Ammon's horn (tissue), 1 donor: ENCODE data around the gene LSM7.

Experiments used
- DNase-seq: peaks from one replicate; pipeline ENCODE4 v3.0.0-alpha.2; 2016; ENCODE audit warnings: low spot score

LSM7 gene

GRCh38 chr19:2338055-2338615 lies 9.7 kb upstream of the LSM7 start:
- DNase-seq: no peak

- peak; percentile 76 for DNase-seq
These were observed 8.9 kb upstream of the LSM7 start for GRCh38 chr19:2337329-2337707.

- DNase-seq: no peak
These were observed 8.3 kb upstream of the LSM7 start for GRCh38 chr19:2336528-2337328.

GRCh38 chr19:2335848-2336247 lies 7.5 kb upstream of the LSM7 start:
- DNase-seq: no peak

GRCh38 chr19:2334986-2335846 lies 6.8 kb upstream of the LSM7 start:
- DNase-seq: no peak

- DNase-seq: no peak
These were observed 6.0 kb upstream of the LSM7 start for GRCh38 chr19:2334426-2334825.

GRCh38 chr19:2333807-2334211 lies 5.4 kb upstream of the LSM7 start:
- DNase-seq: no peak

GRCh38 chr19:2333027-2333806 lies 4.8 kb upstream of the LSM7 start:
- DNase-seq: no peak

- no peak for DNase-seq
These were observed 4.1 kb upstream of the LSM7 start for GRCh38 chr19:2332341-2333026.

- peak; percentile 71 for DNase-seq
These were observed 3.3 kb upstream of the LSM7 start for GRCh38 chr19:2331601-2332246.

- DNase-seq: no peak
These were observed 2.4 kb upstream of the LSM7 start for GRCh38 chr19:2330632-2331284.

GRCh38 chr19:2330255-2330631 lies 1.9 kb upstream of the LSM7 start:
- no peak for DNase-seq

GRCh38 chr19:2329501-2329916 lies 1.1 kb upstream of the LSM7 start:
- no peak for DNase-seq

- no peak for DNase-seq
These were observed 728 bp upstream of the LSM7 start for GRCh38 chr19:2329149-2329478.

- peak; percentile 80 for DNase-seq
These were observed 499 bp downstream of the LSM7 start for GRCh38 chr19:2327773-2328400.

- DNase-seq: no peak
These were observed 1.6 kb downstream of the LSM7 start for GRCh38 chr19:2326699-2327360.

- DNase-seq: no peak
These were observed 2.9 kb downstream of the LSM7 start for GRCh38 chr19:2325281-2326046.

- DNase-seq: no peak
These were observed 4.0 kb downstream of the LSM7 start for GRCh38 chr19:2324220-2324948.
